Glomerular visceral epithelial cell (primary cell): ENCODE results near the gene NQO1.
"Not testable (repeated sequence)": the region's sequence is repeated elsewhere in the genome, so short reads cannot be mapped to it uniquely, and the experiment has no call there.

Source experiments
- DNase-seq: peaks from one replicate; pipeline ENCODE4 v3.0.0-alpha.2; 2016; ENCODE audit errors: extremely low spot score

Gene NQO1

GRCh38 chr16:69741951-69742904 is 15.9 kb upstream of the NQO1 start:
- peak; percentile 50 for DNase-seq

GRCh38 chr16:69741519-69741918 is 15.2 kb upstream of the NQO1 start:
- DNase-seq = peak; percentile 18

- DNase-seq = no peak
Measured at GRCh38 chr16:69732101-69732500, 5.7 kb upstream of the NQO1 start.

GRCh38 chr16:69731280-69731679 is 4.9 kb upstream of the NQO1 start:
- DNase-seq = not testable (repeated sequence)

GRCh38 chr16:69729030-69729429 is 2.7 kb upstream of the NQO1 start:
- not testable (repeated sequence) for DNase-seq

GRCh38 chr16:69727916-69728270 is 1.5 kb upstream of the NQO1 start:
- DNase-seq = no peak

- DNase-seq = no peak
Measured at GRCh38 chr16:69725480-69726312, 664 bp downstream of the NQO1 start.

GRCh38 chr16:69724981-69725479 is 1.3 kb downstream of the NQO1 start:
- DNase-seq = no peak

- no peak for DNase-seq
Measured at GRCh38 chr16:69724414-69724873, 1.9 kb downstream of the NQO1 start.

- DNase-seq = no peak
Measured at GRCh38 chr16:69721441-69721957, 4.9 kb downstream of the NQO1 start.

- DNase-seq = no peak
Measured at GRCh38 chr16:69720822-69721430, 5.4 kb downstream of the NQO1 start.

- no peak for DNase-seq
Measured at GRCh38 chr16:69718111-69718764, 8.1 kb downstream of the NQO1 start.

- DNase-seq = no peak
Measured at GRCh38 chr16:69717066-69717465, 9.3 kb downstream of the NQO1 start.

GRCh38 chr16:69712914-69713581 is 13.3 kb downstream of the NQO1 start:
- no peak for DNase-seq

GRCh38 chr16:69712277-69712676 is 14.1 kb downstream of the NQO1 start:
- no peak for DNase-seq

GRCh38 chr16:69711115-69711740 is 15.1 kb downstream of the NQO1 start:
- peak; percentile 42 for DNase-seq

- DNase-seq = peak; percentile 56
Measured at GRCh38 chr16:69709456-69710084, 16.8 kb downstream of the NQO1 start.

- DNase-seq = no peak
Measured at GRCh38 chr16:69707920-69708683, 18.3 kb downstream of the NQO1 start.

GRCh38 chr16:69706975-69707340 is 19.4 kb downstream of the NQO1 start:
- DNase-seq = no peak
